Astrocyte (in vitro differentiated cells and primary cell): ENCODE data around the gene HOXD9. TPM values are rescaled to one million over a fixed set of nuclear protein-coding genes. Genes with fewer than 3 reads are reported as not detected.

ENCODE experiments used
- DNase-seq: peaks from one replicate; pipeline ENCODE4 v3.0.0-alpha.2; 2010; ENCODE audit warnings: low read depth
- FAIRE-seq: peaks from 2 replicates; lab custom pipeline; 2011; peaks lifted over from hg19 to GRCh38; lab: Jason Lieb, UNC
- H2AFZ ChIP-seq: 2 replicates; pipeline ENCODE4 v1.6.0; 2012; ENCODE audit warnings: low read depth, low read length, inconsistent platforms
- H3K27ac ChIP-seq: 2 replicates; pipeline ENCODE4 v1.5.1; 2011; ENCODE audit warnings: low read depth, low read length, inconsistent platforms
- H3K27me3 ChIP-seq: 2 replicates; pipeline ENCODE4 v1.6.0; 2011; ENCODE audit warnings: low read length, inconsistent platforms; ENCODE audit not compliant: insufficient read depth
- H3K36me3 ChIP-seq: 2 replicates; pipeline ENCODE4 v1.5.1; 2011; ENCODE audit warnings: low read length, inconsistent platforms; ENCODE audit not compliant: insufficient read depth
- H3K4me1 ChIP-seq: 2 replicates; pipeline ENCODE4 v1.5.1; 2011; ENCODE audit warnings: low read length, inconsistent platforms; ENCODE audit not compliant: insufficient read depth
- H3K4me2 ChIP-seq: 2 replicates; pipeline ENCODE4 v1.6.0; 2012; ENCODE audit warnings: low read length, inconsistent platforms
- H3K4me3 ChIP-seq: 2 replicates; pipeline ENCODE4 v1.5.1; 2011; ENCODE audit warnings: low read depth, mild to moderate bottlenecking, low read length, inconsistent platforms; ENCODE audit not compliant: insufficient read depth
- H3K79me2 ChIP-seq: 2 replicates; pipeline ENCODE4 v1.6.0; 2012; ENCODE audit warnings: mild to moderate bottlenecking, low read length, inconsistent platforms; ENCODE audit not compliant: insufficient read depth
- H3K9ac ChIP-seq: 2 replicates; pipeline ENCODE4 v1.6.0; 2012; ENCODE audit warnings: mild to moderate bottlenecking, low read length, inconsistent platforms
- H3K9me3 ChIP-seq: 2 replicates; pipeline ENCODE4 v1.5.1; 2012; ENCODE audit warnings: low read depth, mild to moderate bottlenecking, low read length, inconsistent platforms; ENCODE audit not compliant: insufficient read depth
- H4K20me1 ChIP-seq: 2 replicates; pipeline ENCODE4 v1.6.0; 2012; ENCODE audit warnings: low read length, inconsistent platforms; ENCODE audit not compliant: insufficient read depth
- H3K27ac Mint-ChIP-seq: one replicate; pipeline ENCODE4 v1.8.0; 2021; ENCODE audit warnings: mild to moderate bottlenecking, mixed read lengths; ENCODE audit not compliant: unreplicated experiment
- H3K27me3 Mint-ChIP-seq: one replicate; pipeline ENCODE4 v1.8.0; 2021; ENCODE audit warnings: low read depth, mixed read lengths; ENCODE audit not compliant: unreplicated experiment
- H3K36me3 Mint-ChIP-seq: one replicate; pipeline ENCODE4 v1.8.0; 2021; ENCODE audit warnings: low read depth, mixed read lengths; ENCODE audit not compliant: unreplicated experiment
- H3K4me1 Mint-ChIP-seq: one replicate; pipeline ENCODE4 v1.8.0; 2021; ENCODE audit warnings: low read depth, mixed read lengths; ENCODE audit not compliant: unreplicated experiment
- H3K4me3 Mint-ChIP-seq: one replicate; pipeline ENCODE4 v1.8.0; 2021; ENCODE audit warnings: mild to moderate bottlenecking, moderate library complexity, mixed read lengths; ENCODE audit not compliant: unreplicated experiment
- H3K9me3 Mint-ChIP-seq: one replicate; pipeline ENCODE4 v1.8.0; 2021; ENCODE audit warnings: mild to moderate bottlenecking, mixed read lengths; ENCODE audit not compliant: unreplicated experiment
- CTCF ChIP-seq: IDR thresholded peaks from 2 replicates; pipeline ENCODE4 v1.5.1; 2011; ENCODE audit warnings: low read depth, mild to moderate bottlenecking, inconsistent platforms, low read length, moderate library complexity; ENCODE audit not compliant: insufficient read depth
- EZH2 ChIP-seq: IDR thresholded peaks from 2 replicates; pipeline ENCODE4 v1.6.1; 2012; ENCODE audit warnings: mild to moderate bottlenecking, low read length, inconsistent platforms; ENCODE audit not compliant: insufficient read depth
- total RNA-seq: library from RNA; stranded (reverse); gene quantifications from 2 replicates; pipeline ENCODE4 v1.2.1, GENCODE V29; 2021

The HOXD9 gene
- total RNA-seq, 1 donor from 2014 or later: not detected

GRCh38 chr2:176109192-176109901 is 13.2 kb upstream of the HOXD9 start:
- Histone ChIP-seq H3K9me3 (peaks cover 4% of the 10 kb centered on the region), H3K27me3 (peaks cover 87% of the 10 kb centered on the region), H3K4me3 (no peak overlapping the region), H3K27ac (no peak overlapping the region), H3K9ac (no peak overlapping the region), H3K4me1 (no peaks in the 10 kb centered on the region), H2AFZ (no peak overlapping the region), H3K79me2 (no peaks in the 10 kb centered on the region), H3K36me3 (no peaks in the 10 kb centered on the region), H4K20me1 (peaks cover 4% of the 10 kb centered on the region), H3K4me2 (no peak overlapping the region)
- H3K9me3 Mint-ChIP-seq: peaks cover 16% of the 10 kb centered on the region
- TF ChIP-seq CTCF (no peak), EZH2 (peak; percentile 42)
- DNase-seq (no peak), FAIRE-seq (no peak)
- H3K27me3 Mint-ChIP-seq: peaks cover 80% of the 10 kb centered on the region
- H3K36me3 Mint-ChIP-seq: no peaks in the 10 kb centered on the region
- H3K4me1 Mint-ChIP-seq: peaks cover 2% of the 10 kb centered on the region
- H3K27ac Mint-ChIP-seq: peak overlapping the region; percentile 48
- H3K4me3 Mint-ChIP-seq: no peak overlapping the region

- peaks cover 16% of the 10 kb centered on the region for H3K9me3 Mint-ChIP-seq
- H3K4me1 ChIP-seq: no peaks in the 10 kb centered on the region
- H3K36me3 Mint-ChIP-seq: no peaks in the 10 kb centered on the region
- peaks cover 4% of the 10 kb centered on the region for H3K9me3 ChIP-seq
- peaks cover 80% of the 10 kb centered on the region for H3K27me3 Mint-ChIP-seq
- H3K27ac ChIP-seq: no peak overlapping the region
- H3K27ac Mint-ChIP-seq: no peak overlapping the region
- FAIRE-seq: no peak
- no peak for TF ChIP-seq EZH2
- no peak for TF ChIP-seq CTCF
- DNase-seq: no peak
- H2AFZ ChIP-seq: no peak overlapping the region
- H4K20me1 ChIP-seq: peaks cover 4% of the 10 kb centered on the region
- H3K36me3 ChIP-seq: no peaks in the 10 kb centered on the region
- H3K79me2 ChIP-seq: no peaks in the 10 kb centered on the region
- H3K27me3 ChIP-seq: peaks cover 87% of the 10 kb centered on the region
- H3K4me3 Mint-ChIP-seq: no peak overlapping the region
- no peak overlapping the region for H3K4me2 ChIP-seq
- no peak overlapping the region for H3K9ac ChIP-seq
- no peak overlapping the region for H3K4me3 ChIP-seq
- peaks cover 2% of the 10 kb centered on the region for H3K4me1 Mint-ChIP-seq
Measured at GRCh38 chr2:176109946-176110345, 12.6 kb upstream of the HOXD9 start.
